HG02943 (cell line): ENCODE results near the gene FAM177A1.
"Not testable (repeated sequence)": the region's sequence is repeated elsewhere in the genome, so short reads cannot be mapped to it uniquely, and the experiment has no call there.

Experiments used
- ATAC-seq: cut with Tn5 transposase; IDR thresholded peaks from one replicate; pipeline ENCODE4 v1.9.1; 2021; ENCODE audit warnings: mild to moderate bottlenecking, low read depth, moderate library complexity; ENCODE audit not compliant: unreplicated experiment

The FAM177A1 gene

GRCh38 chr14:35046048-35046750, at the start of gene FAM177A1:
Gene FAM177A1, plus strand, starts transcription at chr14:35046272. Its CDS starts 192 bp downstream, at chr14:35046464.
- peak; percentile 84 for ATAC-seq

DNA sequence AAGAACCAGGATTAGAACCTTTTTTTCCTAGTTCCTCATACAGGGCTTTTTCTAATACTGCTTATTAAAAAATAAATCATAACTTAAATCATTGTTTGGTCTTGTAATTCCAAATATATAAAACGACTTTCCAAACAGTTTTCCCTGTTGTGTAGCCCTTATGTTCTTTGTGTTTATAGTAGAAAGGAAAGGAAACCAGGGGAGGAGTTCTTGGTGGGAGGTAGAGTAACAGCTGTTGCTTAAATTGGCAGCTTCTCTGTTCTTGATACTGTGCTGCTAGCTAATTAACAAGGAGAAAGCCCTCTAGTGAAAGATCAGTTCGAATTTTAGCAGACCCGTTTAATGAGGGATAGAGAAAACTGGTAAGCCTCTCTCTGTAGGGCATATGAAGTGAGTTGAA, 48.3 kb upstream of the FAM177A1 start:
- no peak for ATAC-seq

DNA sequence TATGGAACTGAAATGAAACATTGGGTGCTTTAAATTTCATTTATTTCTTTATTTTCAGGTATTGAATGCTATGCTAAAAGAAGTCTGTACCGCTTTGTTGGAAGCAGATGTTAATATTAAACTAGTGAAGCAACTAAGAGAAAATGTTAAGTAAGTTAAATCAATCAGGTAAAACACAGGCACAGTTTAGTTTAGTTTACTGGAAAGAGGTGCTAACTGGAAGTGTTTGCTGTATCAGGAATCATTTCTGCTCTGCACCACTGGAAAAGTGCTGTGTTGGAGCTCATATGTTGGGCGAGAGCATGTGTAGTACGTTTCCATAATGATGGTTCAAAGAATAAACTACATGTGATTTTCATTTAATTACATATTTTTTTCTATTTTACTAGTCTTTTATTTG, 46.6 kb upstream of the FAM177A1 start:
- no peak for ATAC-seq

GRCh38 chr14:35001621-35002020, 44.5 kb upstream of the FAM177A1 start:
- no peak for ATAC-seq

DNA sequence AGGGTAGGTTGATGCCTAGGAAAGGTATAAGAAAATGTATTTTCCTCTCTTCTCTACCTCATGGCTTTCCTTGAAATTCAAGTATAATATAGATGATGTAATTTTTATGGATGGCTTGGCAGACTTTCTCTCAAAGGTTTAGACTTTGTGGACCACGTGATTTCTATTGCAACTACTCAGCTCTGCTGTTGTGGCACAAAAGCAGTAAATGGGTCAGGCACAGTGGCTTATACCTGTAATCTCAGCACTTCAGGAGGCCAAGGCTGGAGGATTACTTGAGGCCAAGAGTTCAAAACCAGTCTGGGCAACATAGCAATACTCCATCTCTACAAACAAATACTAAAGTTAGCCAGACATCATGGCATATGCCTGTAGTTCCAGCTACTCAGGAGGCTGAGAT, 41.2 kb upstream of the FAM177A1 start:
- no peak for ATAC-seq

GRCh38 chr14:35016568-35016967, 29.5 kb upstream of the FAM177A1 start:
- ATAC-seq: no peak

GRCh38 chr14:35020713-35021112, 25.4 kb upstream of the FAM177A1 start:
- no peak for ATAC-seq

- ATAC-seq: no peak
These were observed 17.6 kb upstream of the FAM177A1 start for GRCh38 chr14:35028435-35028834.

DNA sequence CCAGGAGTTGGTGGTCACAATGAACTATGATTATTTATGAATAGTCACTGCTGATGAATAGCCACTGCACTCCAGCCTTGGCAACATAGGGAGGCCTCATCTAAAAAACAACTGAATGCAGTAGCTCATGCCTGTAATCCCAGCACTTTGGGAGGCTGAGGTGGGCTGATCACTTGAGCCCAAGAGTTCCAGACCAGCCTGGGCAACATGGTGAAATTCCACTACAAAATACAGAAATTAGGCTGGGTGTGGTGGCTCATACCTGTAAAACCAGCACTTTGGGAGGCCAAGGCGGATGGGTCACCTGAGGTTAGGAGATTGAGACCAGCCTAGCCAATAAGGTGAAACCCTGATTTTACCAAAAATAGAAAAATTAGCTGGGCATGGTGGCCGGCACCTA, 13.5 kb upstream of the FAM177A1 start:
- ATAC-seq: no peak

DNA sequence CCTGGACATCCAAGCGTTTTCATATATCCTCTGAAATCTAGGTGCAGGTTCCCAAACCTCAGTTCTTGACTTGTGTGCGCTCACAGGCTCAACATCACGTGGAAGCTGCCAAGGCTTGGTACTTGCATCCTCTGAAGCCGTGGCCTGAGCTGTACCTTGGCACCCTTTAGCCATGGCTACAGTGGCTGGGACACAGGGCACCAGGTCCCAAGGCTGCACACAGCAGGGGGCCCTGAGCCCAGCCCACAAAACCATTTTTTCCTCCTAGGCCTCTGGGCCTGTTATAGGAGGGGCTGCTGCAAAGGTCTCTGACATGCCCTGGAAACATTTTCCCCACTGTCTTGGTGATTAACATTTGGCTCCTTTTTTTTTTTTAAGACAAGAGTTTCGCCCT, 11.6 kb upstream of the FAM177A1 start:
- no peak for ATAC-seq

DNA sequence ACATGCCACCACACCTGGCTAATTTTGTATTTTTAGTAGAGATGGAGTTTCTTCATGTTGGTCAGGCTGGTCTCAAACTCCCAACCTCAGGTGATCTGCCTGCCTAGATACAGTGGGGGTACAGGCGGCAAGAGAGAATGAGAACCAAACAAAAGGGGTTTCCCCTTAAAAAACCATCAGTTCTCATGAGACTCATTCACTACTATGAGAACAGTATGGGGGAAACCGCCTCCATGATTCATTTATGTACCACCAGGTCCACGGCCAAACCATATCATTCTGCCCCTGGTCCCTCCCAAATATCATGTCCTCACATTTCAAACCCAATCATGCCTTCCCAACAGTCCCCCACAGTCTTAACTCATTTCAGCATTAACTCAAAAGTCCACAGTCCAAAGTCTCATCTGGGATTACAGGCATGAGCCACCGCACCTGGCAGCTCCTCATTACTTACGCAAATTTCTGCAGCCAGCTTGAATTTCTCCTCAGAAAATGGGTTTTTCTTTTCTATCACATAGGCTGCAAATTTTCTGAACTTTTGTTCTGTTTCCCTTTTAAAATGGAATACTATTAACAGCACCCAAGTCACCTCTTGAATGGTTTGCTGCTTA, 11.0 kb upstream of the FAM177A1 start:
- ATAC-seq: not testable (repeated sequence)

DNA sequence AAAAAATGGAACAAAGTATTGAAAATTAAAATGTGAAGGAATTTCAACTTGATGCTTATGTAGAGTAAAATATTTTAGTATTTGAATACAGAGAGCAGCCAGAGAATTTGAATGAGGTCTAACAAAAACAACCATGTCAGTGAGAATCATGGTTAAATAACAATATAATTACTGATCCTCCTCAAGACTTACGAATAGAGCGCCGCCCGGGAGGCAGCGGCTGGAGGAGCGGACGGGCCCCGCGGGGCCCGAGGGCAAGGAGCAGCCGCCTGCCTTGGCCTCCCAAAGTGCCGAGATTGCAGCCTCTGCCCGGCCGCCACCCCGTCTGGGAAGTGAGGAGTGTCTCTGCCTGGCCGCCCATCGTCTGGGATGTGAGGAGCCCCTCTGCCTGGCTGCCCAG, 7.8 kb upstream of the FAM177A1 start:
- not testable (repeated sequence) for ATAC-seq

DNA sequence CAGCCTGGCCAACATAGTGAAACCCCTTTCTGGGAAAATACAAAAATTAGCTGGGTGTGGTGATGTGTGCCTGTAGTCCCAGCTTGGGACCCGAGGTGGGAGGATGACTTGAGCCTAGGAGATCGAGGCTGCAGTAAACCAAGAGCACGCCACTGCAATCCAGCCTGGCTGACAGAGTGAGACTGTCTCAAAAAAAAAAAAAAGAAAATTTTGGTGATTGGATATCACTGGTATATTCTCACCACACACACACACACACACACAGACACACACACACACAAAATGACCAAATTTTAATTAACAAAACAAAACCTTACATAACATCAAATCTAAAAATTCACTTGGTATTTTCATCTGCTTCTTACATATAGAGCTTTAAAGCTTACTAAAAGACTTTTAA, 3.4 kb upstream of the FAM177A1 start:
- ATAC-seq: no peak

DNA sequence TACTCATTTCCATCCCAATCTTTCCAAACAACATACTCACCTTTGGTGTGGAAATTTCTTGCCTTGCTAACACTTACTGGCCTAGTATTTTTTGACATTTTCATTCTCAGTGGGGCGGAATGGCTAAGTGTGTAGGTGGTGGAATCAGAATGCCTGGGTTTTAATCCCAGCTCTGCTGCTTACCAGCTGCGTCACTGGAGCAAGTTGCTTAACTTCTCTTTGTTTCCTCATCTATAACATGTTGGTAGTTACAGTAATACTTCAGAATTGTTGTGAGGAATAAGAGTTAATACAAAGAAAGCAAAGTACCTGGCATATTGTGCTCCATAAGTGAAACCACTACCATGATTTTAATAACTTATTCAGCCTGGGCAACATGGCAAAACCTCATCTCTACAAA, 3.0 kb upstream of the FAM177A1 start:
- ATAC-seq: no peak

DNA sequence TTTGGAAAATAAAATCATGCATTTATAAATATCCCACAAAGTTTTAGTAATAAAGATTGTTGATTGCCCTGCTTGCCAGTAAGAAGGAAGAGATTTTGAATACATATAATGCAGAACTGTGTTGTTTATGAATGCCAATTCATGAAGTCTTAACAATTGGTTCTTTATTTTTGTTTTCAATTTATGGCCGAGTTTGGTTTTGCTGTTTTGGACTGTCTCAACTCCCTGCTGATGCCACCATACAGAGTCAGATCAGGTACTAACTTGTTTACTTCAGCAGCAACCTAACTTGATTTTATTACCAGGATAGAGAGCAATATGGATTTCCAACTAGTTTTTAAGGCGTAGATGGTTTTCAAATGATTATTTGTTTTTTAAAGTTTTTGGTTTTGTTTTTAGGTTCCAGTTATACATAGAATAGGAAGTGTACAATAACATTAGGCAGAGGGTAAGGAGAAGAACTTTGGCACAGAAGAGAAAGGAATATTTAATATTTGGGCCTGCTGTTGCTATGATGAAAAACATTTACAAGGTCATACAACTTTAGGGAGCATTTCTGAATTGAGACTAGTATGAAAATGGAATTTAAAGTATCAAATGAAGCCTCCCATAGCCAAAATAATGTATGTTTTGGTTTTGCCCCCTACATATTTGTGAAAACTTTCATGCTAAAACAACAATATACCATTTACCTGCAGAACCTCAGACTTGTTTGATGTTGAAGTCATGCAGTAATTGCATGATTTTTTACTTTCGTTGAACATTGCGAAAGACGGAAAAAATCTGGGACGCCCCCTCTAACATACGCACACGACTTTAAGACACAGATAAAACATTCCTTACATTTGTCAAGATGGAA, 904 bp upstream of the FAM177A1 start:
- ATAC-seq: no peak

- ATAC-seq: no peak
These were observed 349 bp upstream of the FAM177A1 start for GRCh38 chr14:35045798-35046047.

- peak; percentile 34 for ATAC-seq
These were observed 872 bp downstream of the FAM177A1 start for GRCh38 chr14:35046751-35047536.

DNA sequence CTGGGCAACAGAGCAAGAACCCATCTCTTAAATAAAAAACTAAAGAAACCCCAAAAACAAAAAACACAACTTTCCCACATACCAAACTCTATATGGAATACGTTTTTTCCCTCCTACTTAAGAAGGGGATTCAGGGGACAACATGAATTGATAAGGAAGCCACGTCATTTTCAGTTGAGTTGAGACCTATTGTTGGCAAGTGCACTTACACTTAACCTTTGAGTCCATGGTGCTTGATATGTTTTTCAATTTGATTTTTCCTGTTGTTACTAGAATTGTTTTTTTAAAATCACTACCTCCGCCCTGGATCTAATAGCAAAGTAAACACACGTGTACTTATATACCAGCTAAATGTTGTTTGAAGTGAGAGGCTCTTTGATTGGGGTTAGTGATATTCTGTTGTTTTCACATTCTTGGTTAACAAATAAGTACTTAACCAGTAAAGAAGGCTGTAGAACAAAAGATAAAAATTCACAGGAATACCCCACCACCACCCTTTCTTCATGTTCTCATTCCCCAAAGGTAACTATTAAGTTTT, 2.0 kb downstream of the FAM177A1 start:
- ATAC-seq: no peak

DNA sequence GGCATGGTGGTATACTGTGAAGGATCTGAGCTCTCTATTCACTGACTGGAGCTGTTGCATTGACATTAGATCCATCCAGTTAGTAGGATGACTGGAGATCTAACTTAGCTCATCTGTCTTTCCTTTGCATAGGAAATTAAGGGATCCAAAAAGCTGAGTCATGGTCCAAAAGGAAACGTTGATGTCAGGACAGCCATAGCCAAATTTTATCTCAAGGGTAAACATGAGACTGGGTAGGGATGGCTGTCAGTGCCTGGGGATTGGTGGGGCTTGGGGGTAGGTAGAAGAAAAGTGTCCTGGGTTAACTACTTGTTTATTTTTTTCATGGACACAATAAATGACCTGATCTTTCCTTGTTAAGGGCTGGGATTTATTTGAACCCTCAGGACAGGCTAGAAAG, 4.6 kb downstream of the FAM177A1 start:
- no peak for ATAC-seq

- no peak for ATAC-seq
These were observed 5.7 kb downstream of the FAM177A1 start for GRCh38 chr14:35051796-35052195.

DNA sequence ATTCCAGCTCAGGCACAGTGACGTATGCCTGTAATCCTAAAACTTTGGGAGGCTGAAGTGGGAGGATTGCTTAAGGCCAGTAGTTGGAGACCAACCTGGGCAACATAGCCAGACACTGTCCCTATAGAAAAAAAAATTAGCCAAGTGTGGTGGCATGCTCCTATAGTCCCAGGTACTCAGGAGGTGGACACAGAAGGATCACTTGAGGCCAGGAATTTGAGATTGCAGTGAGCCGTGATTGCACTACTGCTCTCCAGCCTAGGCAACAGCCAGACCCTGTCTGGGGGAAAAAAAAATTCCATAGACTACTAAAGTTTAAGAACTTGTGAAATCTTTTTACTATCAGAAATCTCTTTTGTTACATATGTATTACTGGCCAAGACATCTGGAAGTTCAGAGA, 6.6 kb downstream of the FAM177A1 start:
- no peak for ATAC-seq
